IMR-90 (cell line): ENCODE results near the gene RABGGTB. TPM values are rescaled to one million over a fixed set of nuclear protein-coding genes. Genes with fewer than 3 reads are reported as not detected.

Source experiments
- ATAC-seq: fragments of 200-7000 bp; cut with Tn5 transposase; 2 replicates; pipeline ENCODE4 v1.9.1; 2020; ENCODE audit warnings: low read depth, mild to moderate bottlenecking, moderate library complexity
- BruUV-seq: library from RNA; stranded (reverse); fragments of 400-500 nt; replicated peaks from 2 replicates; lab custom pipeline; 2021; lab: Mats Ljungman, UMichigan
- CTCF ChIA-PET: fragments of 300-600 bp; formaldehyde crosslinking; extraction: SDS; loops from one replicate; lab custom pipeline; 2021; ENCODE audit warnings: antibody characterized with exemption; lab: Yijun Ruan, JAX
- POLR2A ChIA-PET: fragments of 300-600 bp; sonication (Branson Sonifier 250); formaldehyde crosslinking; loops from one replicate; lab custom pipeline; 2022; ENCODE audit warnings: antibody characterized with exemption; ENCODE audit not compliant: unreplicated experiment; lab: Charles Lee
- DNase-seq: peaks from one replicate; pipeline ENCODE4 v3.0.0; 2013
- H2AFZ ChIP-seq: replicated peaks from 2 replicates; pipeline ENCODE3; 2013; ENCODE audit warnings: low read length, mild to moderate bottlenecking; ENCODE audit not compliant: poor library complexity
- H2AK5ac ChIP-seq: 2 replicates; pipeline ENCODE4 v1.6.1; 2013; ENCODE audit warnings: low read depth, low read length, inconsistent platforms
- H2AK9ac ChIP-seq: replicated peaks from 2 replicates; pipeline ENCODE3; 2013; ENCODE audit warnings: mild to moderate bottlenecking, low read depth, low read length, moderate library complexity; ENCODE audit not compliant: poor library complexity
- H2BK120ac ChIP-seq: 2 replicates; pipeline ENCODE4 v1.6.1; 2013; ENCODE audit warnings: low read depth, low read length, inconsistent platforms
- H2BK15ac ChIP-seq: 3 replicates; pipeline ENCODE4 v1.6.1; 2013; ENCODE audit warnings: low read depth, low read length, inconsistent platforms
- H2BK20ac ChIP-seq: 2 replicates; pipeline ENCODE4 v1.6.1; 2013; ENCODE audit warnings: low read depth, mild to moderate bottlenecking, inconsistent platforms, low read length, moderate library complexity
- H2BK5ac ChIP-seq: 2 replicates; pipeline ENCODE4 v1.6.1; 2013; ENCODE audit warnings: mild to moderate bottlenecking, low read depth, low read length, inconsistent platforms; ENCODE audit not compliant: poor library complexity, severe bottlenecking
- H3K14ac ChIP-seq: replicated peaks from 2 replicates; pipeline ENCODE4 v1.6.1; 2013; ENCODE audit warnings: low read depth, low read length, inconsistent platforms
- H3K18ac ChIP-seq: 2 replicates; pipeline ENCODE4 v1.6.1; 2013; ENCODE audit warnings: low read depth, low read length, control low read depth
- H3K23ac ChIP-seq: 2 replicates; pipeline ENCODE4 v1.6.1; 2013; ENCODE audit warnings: low read depth, low read length, inconsistent platforms
- H3K27ac ChIP-seq: 2 replicates; pipeline ENCODE4 v1.5.1; 2013; ENCODE audit warnings: mild to moderate bottlenecking, control low read depth, low read length; ENCODE audit not compliant: insufficient read depth
- H3K27me3 ChIP-seq: 2 replicates; pipeline ENCODE4 v1.6.1; 2013; ENCODE audit warnings: low read length; ENCODE audit not compliant: control insufficient read depth, insufficient read depth
- H3K36me3 ChIP-seq: 2 replicates; pipeline ENCODE4 v1.6.1; 2013; ENCODE audit warnings: low read length, mixed read lengths; ENCODE audit not compliant: control insufficient read depth, insufficient read depth
- H3K4ac ChIP-seq: 2 replicates; pipeline ENCODE4 v1.6.1; 2013; ENCODE audit warnings: low read depth, low read length, inconsistent platforms
- H3K4me1 ChIP-seq: 2 replicates; pipeline ENCODE4 v1.6.1; 2013; ENCODE audit warnings: low read length, mixed read lengths; ENCODE audit not compliant: control insufficient read depth, insufficient read depth
- H3K4me2 ChIP-seq: 2 replicates; pipeline ENCODE4 v1.6.1; 2013; ENCODE audit warnings: low read depth, mild to moderate bottlenecking, control low read depth, low read length, moderate library complexity
- H3K4me3 ChIP-seq: 2 replicates; pipeline ENCODE4 v1.5.1; 2013; ENCODE audit warnings: low read depth, mild to moderate bottlenecking, control low read depth, low read length, moderate library complexity; ENCODE audit not compliant: insufficient read depth
- H3K56ac ChIP-seq: 2 replicates; pipeline ENCODE4 v1.6.1; 2013; ENCODE audit warnings: low read length, inconsistent platforms; ENCODE audit not compliant: insufficient read depth; ENCODE audit errors: extremely low read depth
- H3K79me1 ChIP-seq, 2 experiments: 2 replicates each; pipeline ENCODE4 v1.6.1; 2013; ENCODE audit warnings: low read length in 2 of 2, inconsistent platforms in 1 of 2, low read depth in 1 of 2
- H3K9ac ChIP-seq: 2 replicates; pipeline ENCODE4 v1.6.1; 2013; ENCODE audit warnings: low read depth, low read length, control low read depth
- H3K9me1 ChIP-seq: 2 replicates; pipeline ENCODE4 v1.6.1; 2013; ENCODE audit warnings: low read length, inconsistent platforms; ENCODE audit not compliant: insufficient read depth
- H3K9me3 ChIP-seq: 2 replicates; pipeline ENCODE4 v1.6.1; 2013; ENCODE audit warnings: low read length; ENCODE audit not compliant: control insufficient read depth, insufficient read depth
- H4K20me1 ChIP-seq: 2 replicates; pipeline ENCODE4 v1.6.1; 2013; ENCODE audit warnings: low read length, inconsistent platforms; ENCODE audit not compliant: insufficient read depth
- H4K5ac ChIP-seq: 2 replicates; pipeline ENCODE4 v1.6.1; 2013; ENCODE audit warnings: mild to moderate bottlenecking, low read depth, low read length, control low read depth
- H4K8ac ChIP-seq, 2 experiments: 2 replicates each; pipeline ENCODE4 v1.6.1; 2013; ENCODE audit warnings: low read depth in 2 of 2, low read length in 2 of 2, control low read depth in 1 of 2, inconsistent platforms in 1 of 2
- H4K91ac ChIP-seq: 2 replicates; pipeline ENCODE4 v1.6.1; 2013; ENCODE audit warnings: low read depth, low read length, inconsistent platforms; ENCODE audit not compliant: insufficient read depth
- CEBPB ChIP-seq: IDR thresholded peaks from 2 replicates; pipeline ENCODE4 v1.6.1; 2012; ENCODE audit warnings: low read depth, low read length, improper control_type of control experiment
- FOS ChIP-seq: fragments of 150-350 bp; IDR thresholded peaks from 2 replicates; pipeline ENCODE4 v1.6.1; 2016; ENCODE audit warnings: low read depth, low read length
- MAZ ChIP-seq: IDR thresholded peaks from 2 replicates; pipeline ENCODE4 v1.6.1; 2012; ENCODE audit warnings: low read depth, mild to moderate bottlenecking, low read length, improper control_type of control experiment, moderate library complexity, borderline replicate concordance
- MXI1 ChIP-seq: IDR thresholded peaks from 2 replicates; pipeline ENCODE4 v1.6.1; 2012; ENCODE audit warnings: low read depth, mild to moderate bottlenecking, low read length, moderate library complexity, borderline replicate concordance
- NFE2L2 ChIP-seq: fragments of 150-350 bp; IDR thresholded peaks from 2 replicates; pipeline ENCODE4 v1.6.1; 2016; ENCODE audit warnings: low read depth, mild to moderate bottlenecking, low read length
- POLR2A ChIP-seq: IDR thresholded peaks from 2 replicates; pipeline ENCODE4 v1.6.1; 2012; ENCODE audit warnings: mild to moderate bottlenecking, low read depth, low read length
- RAD21 ChIP-seq: IDR thresholded peaks from 2 replicates; pipeline ENCODE4 v1.6.1; 2012; ENCODE audit warnings: low read length, improper control_type of control experiment
- RCOR1 ChIP-seq: IDR thresholded peaks from 2 replicates; pipeline ENCODE4 v1.6.1; 2012; ENCODE audit warnings: mild to moderate bottlenecking, low read length, improper control_type of control experiment; ENCODE audit not compliant: insufficient replicate concordance
- RFX5 ChIP-seq: IDR thresholded peaks from 2 replicates; pipeline ENCODE4 v1.8.0; 2012; ENCODE audit warnings: low read depth, mild to moderate bottlenecking, low read length, moderate library complexity
- SMC3 ChIP-seq: fragments of 150-350 bp; IDR thresholded peaks from 2 replicates; pipeline ENCODE4 v1.6.1; 2016; ENCODE audit warnings: low read depth, mild to moderate bottlenecking, antibody characterized with exemption, low read length, moderate library complexity
- WGBS, 2 experiments: methylation state at CpG; one replicate each; pipeline versions ENCODE4 v1.1.5 to v1.1.7; 2013; ENCODE audit warnings: missing lambda C conversion rate in 2 of 2; ENCODE audit not compliant: insufficient read length in 1 of 2; ENCODE audit errors: extremely low coverage in 2 of 2; 5-methylcytosine and 5-hydroxymethylcytosine counted together
- dilution Hi-C: fragments of 300-500 bp; cut with HindIII; formaldehyde crosslinking; loops from one replicate; pipeline ENCODE4 v1.14.3; 2018; ENCODE audit warnings: low sequenced_read_pairs; ENCODE audit not compliant: unreplicated experiment
- in situ Hi-C: fragments of 300-500 bp; cut with MboI; formaldehyde crosslinking; loops from 3 replicates; pipeline ENCODE4 v1.14.3; 2019; ENCODE audit warnings: low sequenced_read_pairs, inconsistent platforms, mixed read lengths
- intact Hi-C: fragments of 100-400 bp; cut with micrococcal nuclease; formaldehyde crosslinking; loops from 2 replicates; pipeline ENCODE4 v1.10.0; 2022
- polyA plus RNA-seq, 3 experiments: library from polyadenylated mRNA; depleted of rRNA; stranded (reverse); fragments of >200 nt; gene quantifications; 2 replicates each; pipeline ENCODE4 v1.2.3, GENCODE V29; 2012; ENCODE audit warnings: low replicate concordance in 1 of 3
- total RNA-seq: library from RNA; depleted of rRNA; stranded (reverse); fragments of >200 nt; gene quantifications from 2 replicates; pipeline ENCODE4 v1.2.3, GENCODE V29; 2012
- TF ChIP-seq, protein P1 (sequence below): conservative IDR thresholded peaks from 2 replicates; pipeline ENCODE4 v1.5.1; 2012; ENCODE audit warnings: mild to moderate bottlenecking, low read depth, low read length, improper control_type of control experiment

RABGGTB gene
- total and polyA plus RNA-seq, 2 of the 4 experiments (the other 2 are of a cell fraction) = 48.2 to 76.0 TPM

DNA sequence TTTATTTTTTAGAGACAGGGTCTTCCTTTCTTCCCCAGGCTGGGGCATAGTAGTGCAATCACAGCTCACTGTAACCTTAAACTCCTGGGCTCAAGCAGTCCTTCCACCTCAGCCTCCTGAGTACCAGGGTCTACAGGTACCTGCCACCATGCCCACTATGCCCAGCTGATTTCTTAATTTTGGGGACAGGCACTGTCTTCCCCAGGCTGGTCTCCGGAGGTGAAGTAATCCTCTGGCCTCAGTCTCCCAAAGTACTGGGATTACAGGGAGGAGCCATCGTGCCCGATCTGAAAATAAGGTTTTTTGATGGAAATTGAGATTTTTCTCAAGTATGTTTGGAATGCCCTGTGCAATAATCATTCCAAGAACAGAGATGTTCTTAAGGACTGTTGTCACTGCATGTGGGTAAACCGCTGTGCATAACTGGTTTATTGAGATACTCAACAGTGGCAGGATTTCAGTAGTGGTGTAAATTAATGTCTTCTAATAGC lies 9.7 kb downstream of the RABGGTB start:
- no peak overlapping the region for H3K9ac ChIP-seq
- no peak overlapping the region for H2BK15ac ChIP-seq
- H3K27ac ChIP-seq = no peak overlapping the region
- H3K4ac ChIP-seq = no peak overlapping the region
- H3K79me1 ChIP-seq = peaks cover 2 to 19% of the 10 kb centered on the region in 2 experiments; a peak in 1 of 4 replicates
- ChIA-PET POLR2A (no interaction called here), CTCF (interaction anchor here (0.6 kb wide), 1 partner anchor 1740 kb away, joined by 3 read pairs; no protein-coding TSS in a partner anchor)
- H3K4me3 ChIP-seq = no peak overlapping the region
- no peak overlapping the region for H3K14ac ChIP-seq
- H2AK9ac ChIP-seq = no peak overlapping the region
- no peak overlapping the region for H2BK20ac ChIP-seq
- TF ChIP-seq NFE2L2 (no peak), FOS (no peak), RCOR1 (no peak), SMC3 (no peak), RAD21 (no peak), RFX5 (no peak), CEBPB (no peak), POLR2A (no peak), MAZ (no peak), MXI1 (no peak)
- TF ChIP-seq, protein P1, sequence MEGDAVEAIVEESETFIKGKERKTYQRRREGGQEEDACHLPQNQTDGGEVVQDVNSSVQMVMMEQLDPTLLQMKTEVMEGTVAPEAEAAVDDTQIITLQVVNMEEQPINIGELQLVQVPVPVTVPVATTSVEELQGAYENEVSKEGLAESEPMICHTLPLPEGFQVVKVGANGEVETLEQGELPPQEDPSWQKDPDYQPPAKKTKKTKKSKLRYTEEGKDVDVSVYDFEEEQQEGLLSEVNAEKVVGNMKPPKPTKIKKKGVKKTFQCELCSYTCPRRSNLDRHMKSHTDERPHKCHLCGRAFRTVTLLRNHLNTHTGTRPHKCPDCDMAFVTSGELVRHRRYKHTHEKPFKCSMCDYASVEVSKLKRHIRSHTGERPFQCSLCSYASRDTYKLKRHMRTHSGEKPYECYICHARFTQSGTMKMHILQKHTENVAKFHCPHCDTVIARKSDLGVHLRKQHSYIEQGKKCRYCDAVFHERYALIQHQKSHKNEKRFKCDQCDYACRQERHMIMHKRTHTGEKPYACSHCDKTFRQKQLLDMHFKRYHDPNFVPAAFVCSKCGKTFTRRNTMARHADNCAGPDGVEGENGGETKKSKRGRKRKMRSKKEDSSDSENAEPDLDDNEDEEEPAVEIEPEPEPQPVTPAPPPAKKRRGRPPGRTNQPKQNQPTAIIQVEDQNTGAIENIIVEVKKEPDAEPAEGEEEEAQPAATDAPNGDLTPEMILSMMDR = no peak
- H2BK120ac ChIP-seq = no peak overlapping the region
- H3K9me3 ChIP-seq = no peaks in the 10 kb centered on the region
- peaks cover 40% of the 10 kb centered on the region for H4K20me1 ChIP-seq
- no CpG with 5 or more reads among the region's 4 CpGs for WGBS, 2 experiments
- H3K27me3 ChIP-seq = no peaks in the 10 kb centered on the region
- no TSS peak for BruUV-seq
- H3K9me1 ChIP-seq = 0 out of 2 replicates have a peak, but pooled peaks cover 2% of the 10 kb centered on the region
- intact Hi-C loops (loop anchor here (10.0 kb wide), 1 partner anchor 531 kb away; no protein-coding TSS in a partner anchor), dilution Hi-C loops (no loop called here), in situ Hi-C loops (loop anchor here (10.0 kb wide), 1 partner anchor 279 kb away; the partner anchor contains the start of gene ST6GALNAC3)
- no peak overlapping the region for H2BK5ac ChIP-seq
- no peak for ATAC-seq
- no peak overlapping the region for H4K91ac ChIP-seq
- no peak overlapping the region for H4K5ac ChIP-seq
- H3K23ac ChIP-seq = no peak overlapping the region
- H2AK5ac ChIP-seq = no peak overlapping the region
- DNase-seq = no peak
- H3K56ac ChIP-seq = no peak overlapping the region
- H3K4me2 ChIP-seq = no peak overlapping the region
- no peaks in the 10 kb centered on the region for H3K4me1 ChIP-seq
- H3K18ac ChIP-seq = no peak overlapping the region
- no peak overlapping the region for H4K8ac ChIP-seq
- H3K36me3 ChIP-seq = peaks cover 40% of the 10 kb centered on the region
- no peak overlapping the region for H2AFZ ChIP-seq
